Measurements from ENCODE around the gene NRCAM. TPM values are rescaled to one million over a fixed set of nuclear protein-coding genes. Genes with fewer than 3 reads are reported as not detected.

Gene NRCAM
- total and polyA plus RNA-seq, 12 donors = 71.6 to 222 (median 148) TPM

DNA sequence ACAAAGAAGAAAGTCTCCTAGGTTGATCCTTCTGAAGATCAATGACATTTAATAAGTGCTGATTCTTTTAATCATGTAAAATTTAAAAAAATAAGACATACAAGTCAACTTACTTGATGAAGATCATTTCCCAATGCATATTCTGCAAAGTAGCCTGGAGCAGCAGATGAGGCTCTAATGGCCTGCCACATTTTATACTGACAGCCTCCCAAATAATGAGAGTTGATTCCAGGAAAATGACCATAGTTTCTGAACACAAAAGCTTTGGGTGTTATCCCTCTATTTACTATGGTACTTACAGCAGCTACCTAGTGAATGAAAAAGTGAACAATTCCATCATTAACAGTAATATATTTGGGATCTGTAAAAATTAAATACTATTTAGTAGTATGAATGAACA, 31.4 kb upstream of the NRCAM start:
- no peak overlapping the region for H3K27ac ChIP-seq
- H3K36me3 ChIP-seq (replicated peaks in 1 of 2) = peaks cover 0 to 15% of the 10 kb centered on the region in 2 donors
- intact Hi-C loops (cut with DNase I) = no loop called here
- H3K4me1 ChIP-seq (replicated peaks in 1 of 2) = no peaks in the 10 kb centered on the region
- no peak overlapping the region for H3K4me3 ChIP-seq
- TF ChIP-seq POLR2A (IDR thresholded peaks at IDR 0.05) = no peak
- TF ChIP-seq, protein P1, sequence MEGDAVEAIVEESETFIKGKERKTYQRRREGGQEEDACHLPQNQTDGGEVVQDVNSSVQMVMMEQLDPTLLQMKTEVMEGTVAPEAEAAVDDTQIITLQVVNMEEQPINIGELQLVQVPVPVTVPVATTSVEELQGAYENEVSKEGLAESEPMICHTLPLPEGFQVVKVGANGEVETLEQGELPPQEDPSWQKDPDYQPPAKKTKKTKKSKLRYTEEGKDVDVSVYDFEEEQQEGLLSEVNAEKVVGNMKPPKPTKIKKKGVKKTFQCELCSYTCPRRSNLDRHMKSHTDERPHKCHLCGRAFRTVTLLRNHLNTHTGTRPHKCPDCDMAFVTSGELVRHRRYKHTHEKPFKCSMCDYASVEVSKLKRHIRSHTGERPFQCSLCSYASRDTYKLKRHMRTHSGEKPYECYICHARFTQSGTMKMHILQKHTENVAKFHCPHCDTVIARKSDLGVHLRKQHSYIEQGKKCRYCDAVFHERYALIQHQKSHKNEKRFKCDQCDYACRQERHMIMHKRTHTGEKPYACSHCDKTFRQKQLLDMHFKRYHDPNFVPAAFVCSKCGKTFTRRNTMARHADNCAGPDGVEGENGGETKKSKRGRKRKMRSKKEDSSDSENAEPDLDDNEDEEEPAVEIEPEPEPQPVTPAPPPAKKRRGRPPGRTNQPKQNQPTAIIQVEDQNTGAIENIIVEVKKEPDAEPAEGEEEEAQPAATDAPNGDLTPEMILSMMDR (IDR thresholded peaks at IDR 0.05) = no peak
- no peaks in the 10 kb centered on the region for H3K27me3 ChIP-seq
- H3K9me3 ChIP-seq (replicated peaks in 1 of 3) = no peaks in the 10 kb centered on the region
- no peak for DNase-seq

DNA sequence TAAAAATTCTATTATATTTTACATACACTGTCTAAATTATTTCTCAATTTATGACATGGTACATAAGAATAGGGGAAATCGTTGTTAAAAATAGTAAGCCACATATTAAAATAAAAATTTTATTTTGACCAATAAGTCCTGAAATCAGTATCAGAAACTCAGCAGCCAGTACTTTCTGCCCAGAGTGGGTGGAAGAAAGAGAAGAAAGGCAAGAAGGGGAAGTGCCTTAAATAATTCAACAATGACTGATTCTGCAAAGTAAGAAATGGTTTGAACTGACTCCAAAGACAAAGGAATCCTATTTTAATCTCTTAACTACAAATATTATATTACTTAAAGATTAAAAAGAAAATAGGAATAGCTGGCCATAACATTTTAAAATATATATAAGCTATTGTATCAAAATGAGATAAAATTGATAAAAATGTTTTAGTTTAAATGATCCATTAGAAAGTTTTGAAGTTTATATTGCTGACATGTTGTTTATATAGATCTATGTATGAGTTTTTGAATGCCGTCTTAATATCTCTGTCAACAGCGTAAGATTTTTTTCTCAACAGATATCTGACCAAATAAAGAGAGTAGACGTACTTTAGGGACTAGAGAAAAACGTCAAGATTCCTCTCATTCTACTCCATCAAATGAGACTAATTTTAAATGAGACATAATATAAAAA, 30.2 kb upstream of the NRCAM start:
- 88 to 91% (median 90%) methylated on average over 5 of the region's 5 CpGs for WGBS, 4 donors
- Histone ChIP-seq H3K27me3 (no peaks in the 10 kb centered on the region), H3K4me3 (no peak overlapping the region), H3K9me3 (replicated peaks in 1 of 3) (no peaks in the 10 kb centered on the region), H3K36me3 (replicated peaks in 1 of 2) (peaks cover 0 to 15% of the 10 kb centered on the region in 2 donors), H3K27ac (no peak overlapping the region), H3K4me1 (replicated peaks in 1 of 2) (no peaks in the 10 kb centered on the region)
- intact Hi-C loops (cut with DNase I) = no loop called here
- DNase-seq = no peak
- TF ChIP-seq, protein P1 (IDR thresholded peaks at IDR 0.05) = no peak
- no peak for TF ChIP-seq POLR2A (IDR thresholded peaks at IDR 0.05)

DNA sequence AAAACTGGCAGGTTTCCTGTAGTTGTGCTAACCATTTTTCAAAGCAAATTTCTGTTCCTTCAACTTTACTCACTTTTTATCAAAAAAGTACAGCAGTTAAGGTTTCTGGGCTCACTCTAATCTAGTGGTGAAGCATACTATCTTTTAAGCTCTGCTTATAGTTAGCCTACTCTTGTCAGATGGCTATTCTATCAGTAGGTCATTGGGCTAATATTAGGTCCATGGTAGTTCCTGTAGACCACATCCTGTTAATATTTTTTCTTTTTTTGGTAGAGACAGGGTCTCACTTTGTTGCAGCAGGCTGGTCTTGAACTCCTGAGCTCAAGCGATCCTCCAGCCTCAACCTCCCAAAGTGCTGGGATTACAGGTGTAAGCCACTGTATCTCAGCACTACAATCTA, 27.9 kb upstream of the NRCAM start:
- Histone ChIP-seq H3K27ac (no peak overlapping the region), H3K36me3 (replicated peaks in 1 of 2) (peaks cover 0 to 11% of the 10 kb centered on the region in 2 donors), H3K4me3 (no peak overlapping the region), H3K27me3 (no peaks in the 10 kb centered on the region), H3K4me1 (replicated peaks in 1 of 2) (no peaks in the 10 kb centered on the region), H3K9me3 (replicated peaks in 1 of 3) (no peaks in the 10 kb centered on the region)
- DNase-seq = no peak
- no peak for TF ChIP-seq POLR2A (IDR thresholded peaks at IDR 0.05)
- TF ChIP-seq, protein P1 (IDR thresholded peaks at IDR 0.05) = no peak
- WGBS, 4 donors = 68 to 100% (median 85%) methylated on average over 1 of the region's 1 CpG
- intact Hi-C loops (cut with DNase I) = no loop called here

DNA sequence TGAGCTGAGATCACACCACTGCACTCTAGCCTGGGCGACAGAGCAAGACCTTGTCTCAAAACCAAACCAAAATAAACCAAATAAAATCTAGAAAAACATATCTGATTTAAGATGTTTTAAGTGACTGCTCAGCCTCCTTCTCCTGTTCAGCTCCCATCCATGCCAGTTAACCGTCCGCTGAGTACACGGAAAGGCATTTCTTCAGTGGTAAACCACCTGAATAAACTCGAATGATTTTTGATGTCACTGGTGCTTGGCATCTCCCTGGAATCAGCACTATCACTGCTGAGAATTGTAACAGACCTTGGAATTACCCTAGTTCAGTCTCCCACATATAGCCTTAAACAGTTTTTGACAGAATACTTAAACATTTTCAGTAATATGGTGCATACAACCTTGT, 24.1 kb upstream of the NRCAM start:
- Histone ChIP-seq H3K4me1 (replicated peaks in 1 of 2) (no peaks in the 10 kb centered on the region), H3K9me3 (replicated peaks in 1 of 3) (no peaks in the 10 kb centered on the region)
- no peak for DNase-seq

More for the DNA sequence above, 24.1 kb upstream of the NRCAM start:
- WGBS, 4 donors = 79 to 87% (median 85%) methylated on average over 5 of the region's 5 CpGs
- intact Hi-C loops (cut with DNase I) = no loop called here
- Histone ChIP-seq H3K27ac (no peak overlapping the region), H3K27me3 (no peaks in the 10 kb centered on the region), H3K4me3 (no peak overlapping the region), H3K36me3 (replicated peaks in 1 of 2) (peaks cover 0 to 15% of the 10 kb centered on the region in 2 donors)
- TF ChIP-seq, protein P1 (IDR thresholded peaks at IDR 0.05) = no peak
- no peak for TF ChIP-seq POLR2A (IDR thresholded peaks at IDR 0.05)

All from adrenal gland (tissue), 12 donors.